GM12878 (cell line): ENCODE data around the gene RACK1.
A peak's percentile ranks its signal among the peaks of the same experiment; 100 is the strongest.

Source experiments
- CTCF ChIP-seq, 3 experiments: IDR thresholded peaks in 2 of 3; conservative IDR thresholded peaks in 1 of 3; 2 replicates each; pipeline ENCODE4 v1.5.1; 2011; ENCODE audit warnings: low read depth in 3 of 3, low read length in 3 of 3, mild to moderate bottlenecking in 3 of 3, control low read depth in 2 of 3, moderate library complexity in 2 of 3, inconsistent platforms in 1 of 3, mixed read lengths in 1 of 3; ENCODE audit not compliant: control insufficient read depth in 2 of 3, insufficient read depth in 1 of 3; ENCODE audit errors: extremely low read depth in 1 of 3
- NRF1 ChIP-seq: conservative IDR thresholded peaks from 2 replicates; pipeline ENCODE4 v1.6.1; 2011; ENCODE audit warnings: mild to moderate bottlenecking, low read depth, low read length, improper control_type of control experiment
- PML ChIP-seq: IDR thresholded peaks from 2 replicates; pipeline ENCODE4 v1.6.1; 2012; ENCODE audit warnings: low read length, inconsistent platforms
- POLR2AphosphoS5 ChIP-seq: IDR thresholded peaks from 2 replicates; pipeline ENCODE4 v1.6.1; 2011; ENCODE audit warnings: mild to moderate bottlenecking, low read length, inconsistent platforms
- SIN3A ChIP-seq: IDR thresholded peaks from 2 replicates; pipeline ENCODE4 v1.6.1; 2012; ENCODE audit warnings: low read depth, low read length, improper control_type of control experiment
- STAT1 ChIP-seq: fragments of 450-650 bp; conservative IDR thresholded peaks from 2 replicates; pipeline ENCODE4 v1.6.1; 2014; ENCODE audit warnings: antibody characterized with exemption, mild to moderate bottlenecking
- ZNF384 ChIP-seq: IDR thresholded peaks from 2 replicates; pipeline ENCODE4 v1.6.1; 2012; ENCODE audit warnings: low read depth, mild to moderate bottlenecking, low read length, improper control_type of control experiment, borderline replicate concordance

- TF ChIP-seq CTCF (IDR thresholded peaks at IDR 0.05 in 2 of 3, conservative IDR thresholded peaks at IDR 0.05 in 1 of 3; ENCODE audit: control insufficient read depth in 2 of 3, extremely low read depth in 1 of 3, insufficient read depth in 1 of 3, low read depth in 3 of 3, low read length in 3 of 3) (peak in 1 of 3 experiments; percentile 0; a peak in 1 of 6 replicates), SIN3A (peak; percentile 18; the same call in 1 of the 2 replicates), ZNF384 (no peak), POLR2AphosphoS5 (no peak), STAT1 (no peak), PML (no peak), NRF1 (no peak)
Observed at GRCh38 chr5:181189962-181190710, 53.6 kb downstream of the RACK1 start.
